ENCODE results near the gene INIP.

Gene INIP, protein sequence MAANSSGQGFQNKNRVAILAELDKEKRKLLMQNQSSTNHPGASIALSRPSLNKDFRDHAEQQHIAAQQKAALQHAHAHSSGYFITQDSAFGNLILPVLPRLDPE

DNA sequence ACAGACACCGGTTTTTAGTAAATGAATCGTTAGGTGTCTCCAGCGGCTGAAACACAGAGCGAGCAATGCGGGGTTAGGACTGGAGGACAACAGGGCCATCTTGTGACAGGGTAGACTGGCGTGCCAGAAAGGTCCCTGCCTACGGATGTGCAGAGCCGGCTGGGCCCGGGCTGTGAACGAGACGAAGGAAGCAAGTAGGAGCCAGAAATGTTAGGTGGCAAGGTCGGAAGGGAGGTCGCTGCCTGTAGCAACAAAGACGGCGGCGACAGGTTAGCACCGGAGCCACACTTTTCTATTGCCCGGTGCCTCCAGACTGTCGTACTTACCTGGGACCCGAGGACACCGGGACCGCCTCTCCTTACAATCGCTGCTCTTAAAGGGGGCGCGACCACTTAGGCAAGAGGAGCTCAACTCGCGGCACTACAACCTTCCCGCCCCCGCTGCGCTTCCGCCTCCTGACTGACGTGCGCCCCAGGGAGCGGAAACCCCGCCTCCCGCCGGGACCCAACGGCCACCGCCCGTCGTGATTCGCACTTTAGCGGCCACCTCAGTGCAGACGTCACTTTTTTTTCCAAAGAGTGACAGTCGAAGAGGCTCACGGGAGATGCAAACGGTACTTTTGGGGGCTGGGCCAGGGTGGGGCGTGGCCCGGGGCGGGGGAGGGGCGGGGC, at the start of gene INIP:
Gene INIP (minus strand): TSS at position 457 of the 671 bp plus-strand sequence. CDS start 1,632 bp downstream, outside the sequence.
- DNase-seq = peak; percentile 95

DNA sequence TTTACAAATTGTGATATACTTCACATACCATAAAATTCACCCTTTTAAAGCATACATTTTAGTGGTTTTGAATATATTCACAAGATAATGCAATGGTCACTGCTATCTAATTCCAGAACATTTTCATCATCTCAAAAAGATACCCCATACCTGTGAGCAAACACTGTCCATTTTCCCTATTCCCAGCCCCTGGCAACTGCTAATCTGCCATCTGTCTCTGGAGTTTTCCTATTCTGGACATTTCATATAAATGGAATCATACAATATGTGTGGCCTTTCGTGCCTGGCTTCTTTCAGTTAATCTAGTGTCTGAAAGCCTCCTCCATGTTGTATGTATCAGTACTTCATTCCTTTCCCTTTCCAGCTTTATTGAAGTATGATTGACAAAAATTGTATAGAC, 47.4 kb upstream of the INIP start:
- no peak for DNase-seq

DNA sequence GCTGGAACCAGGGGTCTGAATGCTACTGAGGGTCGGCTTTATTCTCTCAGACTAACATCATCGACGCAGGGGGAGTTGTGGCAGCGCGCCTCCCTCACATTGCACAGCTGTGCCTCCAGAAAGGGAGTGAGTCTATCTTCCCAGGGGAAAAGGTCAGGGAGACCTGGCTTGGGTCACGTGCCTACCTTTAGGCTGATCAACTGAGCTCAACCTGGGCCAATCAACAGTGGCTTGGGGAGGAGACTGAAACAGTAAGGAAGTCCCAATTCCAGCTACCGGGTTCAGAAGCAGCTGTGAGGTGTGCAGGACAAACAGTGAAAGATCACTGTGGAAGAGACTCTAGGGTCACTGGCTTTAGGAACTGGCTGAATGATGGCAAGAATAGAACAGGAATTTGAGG, 46.9 kb upstream of the INIP start:
- DNase-seq = no peak

DNA sequence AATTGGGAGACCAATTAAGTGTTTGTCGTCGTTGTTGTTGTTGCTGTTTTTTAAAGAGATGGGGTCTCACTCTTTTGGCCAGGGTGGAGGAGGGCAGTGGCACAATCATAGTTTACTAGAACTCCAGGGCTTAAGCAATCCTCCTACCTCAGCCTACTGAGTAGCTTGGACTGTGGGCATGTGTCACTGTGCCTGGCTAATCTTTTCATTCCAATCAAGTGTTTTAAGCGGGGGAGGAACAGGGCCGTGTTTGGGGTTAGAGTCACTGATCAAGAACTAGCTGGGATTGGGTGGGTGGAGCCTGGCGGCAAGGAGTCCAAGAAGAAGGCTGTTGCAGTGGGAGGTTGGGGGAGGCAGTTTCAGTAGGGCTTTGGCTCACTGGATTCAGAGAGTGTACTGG, 46.4 kb upstream of the INIP start:
- DNase-seq = peak; percentile 75

DNA sequence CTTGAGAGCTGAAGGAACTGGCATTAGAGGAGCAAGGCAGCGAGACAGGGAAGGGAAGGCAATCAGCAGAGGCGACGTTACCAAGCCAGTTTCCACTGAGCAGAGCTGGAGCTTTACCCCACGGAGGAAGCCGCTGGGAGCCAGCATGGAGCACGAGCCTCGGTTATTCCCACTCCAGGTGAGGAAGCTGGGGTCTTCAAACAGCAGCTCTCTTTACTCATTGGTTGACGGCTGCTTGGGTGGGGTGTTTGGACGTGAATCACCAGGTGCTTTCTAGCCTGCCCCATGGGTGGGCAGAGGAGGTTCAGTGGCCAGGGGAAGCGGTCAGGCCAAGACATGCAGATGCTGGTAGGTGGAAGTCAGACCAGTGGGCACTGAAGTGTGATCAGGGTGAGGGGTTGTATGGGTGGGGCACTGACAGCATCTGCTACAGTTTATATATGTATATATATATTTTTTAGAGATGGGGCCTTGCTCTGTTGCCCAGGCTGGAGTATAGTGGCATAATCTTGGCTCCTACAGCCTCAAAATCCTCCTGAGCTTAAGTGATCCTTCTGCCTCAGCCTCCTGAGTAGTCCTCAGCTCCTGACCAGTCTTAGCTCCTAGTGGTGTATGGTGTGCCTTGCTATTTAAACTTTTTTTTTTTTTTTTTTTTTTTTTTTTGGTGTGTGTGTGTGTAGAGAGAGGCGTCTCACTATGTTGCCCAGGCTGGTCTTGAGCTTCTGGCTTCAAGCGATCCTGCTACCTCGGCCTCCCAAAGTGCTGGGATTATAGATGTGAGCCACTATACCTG, 45.0 kb upstream of the INIP start:
- no peak for DNase-seq

DNA sequence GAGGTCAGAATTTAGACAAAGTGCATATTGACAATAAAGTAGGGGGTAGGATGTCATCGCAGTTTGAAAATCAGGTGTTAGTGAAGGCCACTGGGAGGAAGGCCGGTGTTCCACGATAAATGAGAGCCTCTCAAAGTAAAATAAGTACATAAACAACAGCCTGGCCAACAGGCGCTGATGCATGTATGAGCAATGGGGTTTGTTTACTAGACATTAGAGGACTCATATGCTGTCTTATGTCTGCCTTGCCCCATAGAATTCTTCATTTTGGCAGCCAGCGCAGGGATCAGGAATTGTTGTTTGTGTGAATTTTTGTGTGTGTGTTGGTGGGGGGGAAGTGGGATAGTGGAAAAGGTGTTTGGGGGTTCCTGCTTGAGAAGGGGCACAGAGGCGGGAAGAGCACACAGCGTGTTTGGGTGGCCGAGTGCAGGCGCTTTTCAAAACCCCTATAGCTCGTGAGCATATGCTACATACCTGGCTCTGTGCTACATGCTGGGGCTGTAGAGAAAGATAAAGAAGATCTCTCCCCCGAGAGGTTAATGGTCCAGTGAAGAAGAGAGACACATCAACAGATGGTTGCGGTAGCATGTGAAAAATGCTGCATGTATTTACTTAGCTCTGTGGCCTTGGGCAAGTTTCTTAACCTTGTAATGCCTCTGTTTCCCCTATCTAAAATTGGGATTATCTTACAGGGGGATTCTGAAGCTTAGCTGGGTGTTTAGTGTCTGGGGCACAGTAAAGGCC, 44.2 kb upstream of the INIP start:
- DNase-seq = peak; percentile 81

DNA sequence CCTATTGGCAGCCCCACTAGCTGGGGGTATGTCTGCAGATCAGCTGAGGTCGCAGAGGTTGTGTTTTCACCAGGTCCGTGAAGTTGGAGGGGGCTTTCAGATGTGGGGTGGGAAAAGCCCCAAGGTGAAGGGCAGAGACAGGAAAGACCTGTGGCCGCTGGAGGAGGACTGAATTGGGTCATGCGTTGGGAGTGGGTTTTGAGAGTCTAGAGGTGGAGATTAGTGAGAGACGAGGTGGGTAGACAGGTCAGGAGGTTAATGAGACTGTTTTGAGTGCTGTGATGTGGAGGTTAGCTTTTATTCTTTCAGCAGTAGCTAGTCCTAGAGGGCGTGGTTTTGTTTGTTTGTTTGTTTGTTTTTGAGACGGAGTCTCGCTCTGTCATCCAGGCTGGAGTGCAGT, 42.9 kb upstream of the INIP start:
- DNase-seq = no peak

DNA sequence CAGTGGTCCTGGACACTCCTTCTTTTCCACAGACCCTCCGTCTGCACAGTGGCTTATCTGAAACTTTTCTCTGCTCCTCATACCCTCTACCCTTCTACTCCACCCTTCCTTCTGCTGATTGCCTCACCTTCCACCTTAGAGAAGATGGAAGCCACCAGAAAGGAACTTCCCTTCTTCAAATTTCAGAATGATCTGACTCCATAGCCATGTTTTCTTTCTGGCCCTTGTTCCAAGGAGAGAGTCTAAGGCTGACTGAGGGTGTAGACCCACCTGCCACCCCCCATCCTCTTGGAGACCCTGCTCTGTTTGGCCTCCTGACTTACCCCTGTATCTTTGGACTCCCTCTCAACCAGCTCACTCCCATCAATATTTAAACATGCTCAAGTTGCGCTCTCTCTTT, 40.0 kb upstream of the INIP start:
- no peak for DNase-seq

DNA sequence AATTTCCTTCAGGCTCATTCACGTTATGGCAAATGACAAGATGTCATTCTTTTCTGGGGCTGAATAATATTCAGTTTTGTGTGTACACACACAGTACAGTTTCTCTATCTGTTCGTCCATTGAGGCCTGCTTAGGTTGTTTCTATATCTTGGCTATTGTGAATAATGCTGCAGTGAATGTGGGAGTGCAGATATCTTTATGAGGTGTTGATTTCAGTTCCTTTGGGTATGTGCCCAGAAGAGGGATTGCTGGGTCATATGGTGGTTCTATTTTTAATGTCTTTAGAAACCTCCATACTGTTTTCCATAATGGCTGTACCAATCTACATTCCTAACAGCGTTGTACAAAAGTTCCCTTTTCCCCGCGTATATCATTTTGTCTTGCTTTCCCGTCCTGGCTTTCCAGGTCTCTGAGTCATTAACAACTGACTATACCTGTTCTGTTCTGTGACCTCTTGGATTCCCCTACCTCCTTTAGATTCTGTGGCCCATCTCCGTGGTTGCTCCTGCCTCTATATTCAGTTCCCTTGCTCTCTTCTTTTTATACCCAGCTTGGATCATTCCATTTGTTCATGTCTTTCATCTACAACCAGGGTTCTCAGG, 39.5 kb upstream of the INIP start:
- DNase-seq = no peak

DNA sequence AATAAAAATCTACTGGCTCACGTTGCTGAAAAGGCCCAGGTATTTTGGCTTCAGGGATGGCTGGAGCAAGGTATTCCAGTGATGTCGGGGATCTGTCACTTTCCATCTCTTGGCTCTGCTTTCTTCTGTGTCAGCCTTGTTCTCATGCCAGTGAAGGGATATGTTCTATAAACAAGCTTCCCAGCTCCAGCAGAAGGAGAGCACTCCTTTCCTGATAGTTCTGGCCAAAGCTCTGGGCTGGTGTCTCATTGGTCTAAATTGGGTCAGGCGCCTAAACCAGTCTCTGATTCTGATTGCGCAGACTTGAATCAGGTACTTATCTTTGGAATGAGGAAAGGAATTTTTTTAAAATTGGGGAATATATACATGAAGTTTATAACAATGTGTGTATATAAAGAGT, 37.8 kb upstream of the INIP start:
- no peak for DNase-seq

DNA sequence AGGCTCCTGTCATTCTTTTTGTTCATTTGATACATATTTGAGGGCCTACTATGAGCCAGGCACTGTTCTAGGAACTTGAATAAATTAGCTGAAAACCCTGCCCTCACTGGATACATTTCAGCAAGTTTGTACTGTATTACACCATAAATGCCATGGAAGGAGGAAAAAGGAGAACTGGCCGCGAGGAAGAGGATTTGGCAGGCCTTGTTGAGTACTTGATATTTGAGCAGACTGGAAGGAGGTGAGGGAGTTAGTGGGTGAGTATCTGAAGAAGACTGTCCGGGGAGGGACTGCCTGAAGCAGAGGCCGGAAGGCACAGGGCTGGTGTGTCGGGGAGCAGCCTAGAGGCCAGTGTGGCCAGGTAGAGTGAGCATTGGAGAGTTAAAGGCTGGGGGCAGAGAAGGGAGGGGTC, 37.1 kb upstream of the INIP start:
- no peak for DNase-seq

DNA sequence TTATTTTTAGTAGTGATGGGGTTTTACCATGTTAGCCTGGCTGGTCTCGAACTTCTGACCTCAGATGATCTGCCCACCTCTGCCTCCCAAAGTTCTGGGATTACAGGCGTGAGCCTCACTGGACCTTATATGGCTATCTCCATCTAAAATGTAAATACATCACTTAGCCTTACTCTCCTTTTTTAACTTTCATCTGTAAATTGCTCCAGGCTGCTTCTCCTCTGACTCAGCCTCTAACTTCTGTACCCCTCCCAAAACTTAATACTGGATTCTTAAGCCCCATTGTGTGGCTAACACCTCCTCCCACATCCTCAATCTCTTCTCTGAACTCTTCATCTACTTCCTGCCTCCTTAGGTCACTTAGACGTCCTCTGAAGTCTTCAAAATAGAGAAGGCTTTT, 36.7 kb upstream of the INIP start:
- no peak for DNase-seq

DNA sequence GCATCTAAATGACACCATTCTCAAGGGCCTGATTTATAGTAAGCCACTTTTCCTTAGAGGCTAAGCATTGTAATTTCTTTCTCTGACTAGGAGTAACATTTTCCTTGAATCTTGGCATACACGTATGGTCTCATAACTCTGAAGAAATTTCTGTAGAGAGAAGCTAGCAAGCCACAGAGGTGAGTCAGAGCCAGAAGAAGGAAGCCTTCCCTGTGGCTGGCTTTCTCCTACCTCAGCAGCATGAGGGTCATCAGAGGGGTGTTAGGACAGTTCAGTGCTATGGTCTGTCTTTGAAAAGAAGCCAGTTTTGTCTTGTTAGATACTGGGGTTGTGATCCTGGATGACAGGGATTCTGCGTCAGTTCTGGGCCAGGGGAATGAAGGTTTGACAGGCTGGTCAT, 35.8 kb upstream of the INIP start:
- DNase-seq = peak; percentile 82

DNA sequence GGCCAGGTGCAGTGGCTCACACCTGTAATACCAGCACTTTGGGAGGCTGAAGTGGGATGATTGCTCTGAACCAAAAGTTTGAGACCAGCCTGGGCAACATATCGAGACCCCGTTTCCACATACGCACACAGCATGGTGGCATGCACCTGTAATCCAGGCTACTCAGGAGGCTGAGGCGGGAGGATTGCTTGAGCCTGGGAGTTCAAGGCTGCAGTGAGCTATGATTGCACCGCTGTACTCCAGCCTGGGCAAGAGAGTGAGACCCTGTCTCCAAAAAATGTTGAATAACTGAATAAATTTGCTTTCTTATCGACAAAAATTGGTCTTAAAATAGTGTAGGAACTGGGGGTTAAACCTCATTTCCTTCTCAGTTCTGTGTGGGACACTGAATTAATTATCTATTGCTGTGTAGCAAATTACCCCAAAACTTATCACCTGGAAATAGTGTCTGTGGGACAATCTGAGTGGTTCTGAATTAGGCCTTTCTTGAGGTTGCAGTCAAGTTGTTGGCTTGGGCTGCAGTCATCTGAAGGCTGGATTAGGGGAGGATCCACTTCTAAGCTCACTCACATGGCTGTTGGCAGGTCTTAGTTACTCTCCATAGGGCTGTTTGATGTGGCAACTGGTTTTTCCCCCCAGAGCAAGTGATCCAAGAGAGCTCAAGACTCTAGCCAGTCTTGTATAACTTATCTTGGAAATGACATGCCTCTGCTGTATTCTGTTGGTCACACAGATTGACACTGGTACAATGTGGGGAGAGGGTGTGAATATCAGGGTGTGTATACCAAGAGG, 34.6 kb upstream of the INIP start:
- DNase-seq = no peak

DNA sequence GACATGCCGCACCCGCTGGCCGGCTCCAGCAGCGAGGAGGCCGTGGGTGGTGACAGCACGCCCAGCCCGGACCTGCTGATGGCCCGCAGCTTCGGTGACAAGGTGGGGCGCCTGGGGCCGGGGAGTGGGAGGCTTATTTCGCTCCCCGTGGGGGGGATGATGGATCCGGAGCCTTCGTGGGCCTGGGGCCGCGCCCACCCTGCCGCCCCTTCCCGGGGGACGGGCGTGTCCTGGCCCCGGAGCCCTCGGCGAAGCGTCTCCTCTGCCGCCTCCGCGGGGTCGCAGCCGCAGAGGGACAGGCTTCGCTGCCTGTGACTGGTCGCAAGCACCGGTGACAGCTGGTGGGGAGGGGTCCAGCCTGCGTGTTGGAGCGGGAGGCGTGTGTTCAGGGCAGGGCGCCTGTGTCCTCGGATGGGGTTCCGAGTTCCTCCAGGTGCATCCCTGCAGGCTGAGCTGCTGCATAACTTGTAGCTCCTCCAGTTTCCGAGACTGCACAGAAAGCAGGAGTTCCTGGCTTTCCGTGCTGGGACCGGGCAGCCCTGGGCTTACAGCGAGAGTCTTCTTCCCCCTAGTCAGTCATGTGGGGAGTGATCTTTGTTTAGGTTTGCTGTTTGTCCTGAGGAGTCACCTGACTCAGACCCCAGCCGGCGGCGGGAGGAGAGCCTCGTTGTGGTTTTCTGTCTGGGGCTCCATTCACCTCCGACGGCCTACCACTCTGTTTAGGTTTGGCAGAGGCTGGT, 33.3 kb upstream of the INIP start:
- DNase-seq = peak; percentile 67

DNA sequence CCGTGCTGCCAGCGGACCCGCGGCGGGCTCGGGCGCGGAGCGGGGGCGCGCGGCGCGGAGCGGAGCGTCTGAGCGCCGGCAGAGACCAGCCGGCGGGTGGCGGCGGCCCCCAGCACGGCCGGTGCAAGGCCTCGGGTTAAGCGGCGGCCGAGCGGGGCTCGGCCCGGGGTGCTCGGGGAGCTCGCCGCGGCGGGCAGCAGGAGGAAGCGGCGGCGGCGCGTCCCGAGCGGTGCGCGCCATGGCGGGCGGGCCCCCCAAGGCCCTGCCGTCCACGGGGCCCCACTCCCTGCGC, 32.8 kb upstream of the INIP start:
- DNase-seq = no peak

DNA sequence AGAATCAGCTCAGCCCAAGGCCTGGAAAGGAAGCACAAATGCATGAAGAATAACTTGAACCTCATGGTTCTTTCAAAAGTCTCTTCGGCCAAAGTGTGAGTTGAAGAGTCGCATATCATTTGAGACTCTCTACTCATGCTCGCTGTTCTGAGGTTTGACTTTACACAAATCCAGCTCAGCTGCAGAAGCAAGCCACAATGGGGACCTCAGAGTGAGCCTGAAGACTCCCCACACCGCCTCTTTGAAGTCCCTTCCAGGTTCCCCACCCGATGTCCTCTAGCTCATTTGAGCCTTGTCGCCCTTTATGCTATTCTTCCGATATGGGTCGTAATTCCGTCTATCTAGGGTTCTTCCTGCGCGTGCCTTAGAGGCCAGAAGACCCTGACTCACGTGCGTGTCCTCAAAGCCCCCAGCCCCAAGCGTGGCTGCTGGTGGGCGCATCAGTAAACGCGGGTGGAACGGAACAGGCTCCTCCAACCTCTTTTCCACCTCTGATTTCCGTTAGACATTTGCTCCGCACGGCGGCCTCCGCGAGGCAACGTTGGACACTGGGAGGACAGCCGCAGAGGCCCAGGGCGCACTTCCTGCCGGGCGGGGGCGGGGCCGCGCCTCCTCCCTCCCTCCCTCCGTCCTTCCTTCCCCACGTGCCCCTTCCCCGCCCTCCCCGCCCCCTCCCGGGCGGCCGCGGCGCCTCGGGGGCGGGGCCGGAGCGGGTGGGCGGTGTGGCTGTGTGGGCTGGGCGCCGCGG, 32.3 kb upstream of the INIP start, which contains the start of gene SNX30:
Gene SNX30 (plus strand): TSS at position 745 of the 748 bp plus-strand sequence. CDS start 242 bp downstream, outside the sequence.
- DNase-seq = peak; percentile 90

DNA sequence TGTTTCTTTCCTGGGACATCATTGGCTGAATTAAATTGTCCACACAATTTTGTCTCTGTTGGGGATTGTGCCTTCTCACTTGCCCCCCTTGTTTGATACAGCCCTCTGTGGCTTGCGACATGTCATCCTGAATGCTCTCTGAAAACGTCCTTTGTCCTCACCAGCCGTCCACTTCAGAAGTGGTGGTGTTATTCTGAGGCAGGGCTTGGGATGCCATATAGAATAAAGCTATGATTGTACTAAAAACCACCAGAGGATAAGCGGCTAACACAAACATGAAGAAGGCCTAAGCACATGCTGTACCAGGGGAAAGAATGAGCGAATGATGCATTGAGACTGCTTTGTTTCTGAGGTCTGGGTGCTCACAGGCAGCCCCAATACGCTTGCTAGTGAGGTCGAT, 29.2 kb upstream of the INIP start:
- DNase-seq = no peak

DNA sequence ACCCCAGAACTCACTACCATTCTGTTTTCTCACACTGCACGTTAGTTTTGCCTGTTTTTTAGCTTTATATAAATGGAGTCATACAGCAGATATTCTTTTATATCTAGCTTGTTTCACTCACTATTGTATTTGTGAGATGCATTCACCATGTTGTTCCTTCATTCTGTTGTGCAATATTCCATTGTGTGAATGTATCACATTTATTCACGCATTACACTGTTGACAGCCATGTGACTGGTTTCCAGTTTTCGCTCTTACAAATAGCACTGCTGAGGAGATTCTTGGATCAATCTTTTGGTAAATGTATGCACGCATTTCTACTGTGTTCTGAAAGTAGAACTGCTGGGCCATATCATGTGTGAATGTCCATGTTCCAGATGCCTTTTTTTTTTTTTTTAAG, 26.3 kb upstream of the INIP start:
- no peak for DNase-seq

DNA sequence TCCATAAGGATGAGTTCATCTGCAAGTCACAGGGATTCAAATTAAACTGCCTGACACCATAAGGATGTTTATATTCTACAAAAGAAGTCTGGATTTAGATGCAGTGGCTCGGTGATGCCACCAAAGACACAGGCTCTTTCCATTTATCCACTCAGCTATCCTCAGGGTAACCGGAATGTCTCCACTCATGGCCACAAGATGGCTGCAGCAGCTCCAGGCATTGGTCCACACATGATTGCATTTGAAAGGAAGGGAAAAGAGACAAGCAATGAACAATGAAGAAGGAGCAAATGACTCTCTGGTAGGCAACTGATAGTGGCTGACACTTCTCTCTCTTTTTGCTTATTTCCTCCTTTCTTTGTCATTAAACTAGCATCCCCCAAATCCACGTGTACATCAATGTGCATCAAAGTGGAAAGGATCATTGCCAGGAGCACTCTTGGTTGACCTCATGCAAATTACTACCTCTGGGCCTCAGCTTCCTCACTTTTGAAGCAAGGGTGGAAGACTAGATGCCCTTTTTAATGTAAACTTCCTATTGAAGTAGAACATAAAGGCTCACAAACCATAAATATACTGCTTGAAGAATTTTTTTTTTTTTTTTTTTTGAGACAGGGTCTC, 25.4 kb upstream of the INIP start:
- DNase-seq = no peak

DNA sequence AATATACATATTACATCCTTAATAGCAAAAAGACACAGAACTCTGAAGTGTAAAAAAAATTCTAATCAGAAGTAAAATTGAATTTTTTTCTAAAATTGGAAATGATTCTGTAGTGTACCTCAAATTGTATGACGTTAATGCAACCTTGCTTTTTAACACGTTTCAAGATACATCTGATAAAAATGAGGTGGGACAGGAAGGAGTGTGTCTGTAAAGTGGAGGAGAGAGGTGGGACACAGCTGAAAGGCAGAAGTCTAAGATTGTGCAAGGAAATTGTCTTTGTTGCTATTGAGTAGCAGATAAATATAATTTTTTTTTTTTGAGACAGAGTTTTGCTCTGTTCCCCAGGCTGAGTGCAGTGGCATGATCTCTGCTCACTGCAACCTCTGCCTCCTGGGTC, 17.0 kb upstream of the INIP start:
- no peak for DNase-seq

All from HCEC 1CT (cell line).